ENCODE results near the gene UFM1. TPM values are rescaled to one million over a fixed set of nuclear protein-coding genes. Genes with fewer than 3 reads are reported as not detected.

The UFM1 gene
- total and polyA plus RNA-seq, 2 donors (not counting 1 experiment from before 2014, with no cell fraction given), result 83.6 to 98.3 TPM

GRCh38 chr13:38316129-38316528, 33.5 kb upstream of the UFM1 start:
- H3K4me2 ChIP-seq (ENCODE audit: extremely low read depth, insufficient read depth, low read length), result no peak overlapping the region
- no peaks in the 10 kb centered on the region for H3K27me3 ChIP-seq (ENCODE audit: control insufficient read depth, insufficient read depth, low read length)
- no peak overlapping the region for H3K4me3 ChIP-seq (replicated peaks in 1 of 4; ENCODE audit: control extremely low read depth in 1 of 4, insufficient read depth in 1 of 4, low read depth in 3 of 4, low read length in 4 of 4)
- H3K9ac ChIP-seq (ENCODE audit: insufficient read depth, low read length), result no peak overlapping the region
- no peaks in the 10 kb centered on the region for H3K9me3 ChIP-seq (ENCODE audit: control insufficient read depth, insufficient read depth, low read depth, low read length)
- no peaks in the 10 kb centered on the region for H4K20me1 ChIP-seq (ENCODE audit: control insufficient read depth, extremely low read depth, insufficient read depth, low read length)
- H3K79me2 ChIP-seq (ENCODE audit: control insufficient read depth, insufficient read depth, low read length), result no peaks in the 10 kb centered on the region
- no peaks in the 10 kb centered on the region for H3K4me1 ChIP-seq (ENCODE audit: control insufficient read depth, extremely low read depth, insufficient read depth, low read length)
- H3K27ac ChIP-seq (ENCODE audit: insufficient read depth, low read length), result no peak overlapping the region
- TF ChIP-seq CTCF (conservative IDR thresholded peaks at IDR 0.05 in 1 of 2, IDR thresholded peaks at IDR 0.05 in 1 of 2; ENCODE audit: low read depth in 1 of 2, low read length in 2 of 2) (no peak), EZH2 (IDR thresholded peaks at IDR 0.05; ENCODE audit: low read length, missing control alignments) (no peak)
- no peaks in the 10 kb centered on the region for H3K36me3 ChIP-seq (ENCODE audit: control insufficient read depth, insufficient read depth, low read length)
- no peak overlapping the region for H2AFZ ChIP-seq (ENCODE audit: low read length)
- DNase-seq (ENCODE audit: low read depth in 2 of 2), result no peak

- TF ChIP-seq CTCF (conservative IDR thresholded peaks at IDR 0.05 in 1 of 2, IDR thresholded peaks at IDR 0.05 in 1 of 2; ENCODE audit: low read depth in 1 of 2, low read length in 2 of 2) (no peak), EZH2 (IDR thresholded peaks at IDR 0.05; ENCODE audit: low read length, missing control alignments) (no peak)
- Histone ChIP-seq H3K4me3 (replicated peaks in 1 of 4; ENCODE audit: control extremely low read depth in 1 of 4, insufficient read depth in 1 of 4, low read depth in 3 of 4, low read length in 4 of 4) (no peak overlapping the region), H2AFZ (ENCODE audit: low read length) (no peak overlapping the region), H3K4me1 (ENCODE audit: control insufficient read depth, extremely low read depth, insufficient read depth, low read length) (no peaks in the 10 kb centered on the region), H4K20me1 (ENCODE audit: control insufficient read depth, extremely low read depth, insufficient read depth, low read length) (no peaks in the 10 kb centered on the region), H3K27ac (ENCODE audit: insufficient read depth, low read length) (no peak overlapping the region), H3K9me3 (ENCODE audit: control insufficient read depth, insufficient read depth, low read depth, low read length) (no peaks in the 10 kb centered on the region), H3K27me3 (ENCODE audit: control insufficient read depth, insufficient read depth, low read length) (no peaks in the 10 kb centered on the region), H3K9ac (ENCODE audit: insufficient read depth, low read length) (no peak overlapping the region), H3K4me2 (ENCODE audit: extremely low read depth, insufficient read depth, low read length) (no peak overlapping the region), H3K79me2 (ENCODE audit: control insufficient read depth, insufficient read depth, low read length) (no peaks in the 10 kb centered on the region), H3K36me3 (ENCODE audit: control insufficient read depth, insufficient read depth, low read length) (no peaks in the 10 kb centered on the region)
- DNase-seq (ENCODE audit: low read depth in 2 of 2), result no peak
These were observed 28.0 kb upstream of the UFM1 start for GRCh38 chr13:38321654-38322053.

- H3K4me1 ChIP-seq (ENCODE audit: control insufficient read depth, extremely low read depth, insufficient read depth, low read length), result no peaks in the 10 kb centered on the region
- DNase-seq (ENCODE audit: low read depth in 2 of 2), result no peak
- no peaks in the 10 kb centered on the region for H3K9me3 ChIP-seq (ENCODE audit: control insufficient read depth, insufficient read depth, low read depth, low read length)
- no peaks in the 10 kb centered on the region for H4K20me1 ChIP-seq (ENCODE audit: control insufficient read depth, extremely low read depth, insufficient read depth, low read length)
- H3K36me3 ChIP-seq (ENCODE audit: control insufficient read depth, insufficient read depth, low read length), result no peaks in the 10 kb centered on the region
- TF ChIP-seq EZH2 (IDR thresholded peaks at IDR 0.05; ENCODE audit: low read length, missing control alignments) (no peak), CTCF (conservative IDR thresholded peaks at IDR 0.05 in 1 of 2, IDR thresholded peaks at IDR 0.05 in 1 of 2; ENCODE audit: low read depth in 1 of 2, low read length in 2 of 2) (no peak)
- no peak overlapping the region for H3K4me2 ChIP-seq (ENCODE audit: extremely low read depth, insufficient read depth, low read length)
- no peak overlapping the region for H3K9ac ChIP-seq (ENCODE audit: insufficient read depth, low read length)
- no peak overlapping the region for H3K4me3 ChIP-seq (replicated peaks in 1 of 4; ENCODE audit: control extremely low read depth in 1 of 4, insufficient read depth in 1 of 4, low read depth in 3 of 4, low read length in 4 of 4)
- no peak overlapping the region for H2AFZ ChIP-seq (ENCODE audit: low read length)
- H3K27ac ChIP-seq (ENCODE audit: insufficient read depth, low read length), result no peak overlapping the region
- H3K79me2 ChIP-seq (ENCODE audit: control insufficient read depth, insufficient read depth, low read length), result no peaks in the 10 kb centered on the region
- H3K27me3 ChIP-seq (ENCODE audit: control insufficient read depth, insufficient read depth, low read length), result no peaks in the 10 kb centered on the region
These were observed 24.2 kb upstream of the UFM1 start for GRCh38 chr13:38325426-38325825.

Measured in fibroblast of lung (primary cell).